SHP77 (cell line): Measurements from ENCODE around the gene IFNL4.
"Not testable (repeated sequence)": the region's sequence is repeated elsewhere in the genome, so short reads cannot be mapped to it uniquely, and the experiment has no call there.

Experiments used
- DNase-seq, 2 experiments: peaks; one replicate each; lab custom pipeline; 2025; lab: John Stamatoyannopoulos, UW

Gene IFNL4

DNA sequence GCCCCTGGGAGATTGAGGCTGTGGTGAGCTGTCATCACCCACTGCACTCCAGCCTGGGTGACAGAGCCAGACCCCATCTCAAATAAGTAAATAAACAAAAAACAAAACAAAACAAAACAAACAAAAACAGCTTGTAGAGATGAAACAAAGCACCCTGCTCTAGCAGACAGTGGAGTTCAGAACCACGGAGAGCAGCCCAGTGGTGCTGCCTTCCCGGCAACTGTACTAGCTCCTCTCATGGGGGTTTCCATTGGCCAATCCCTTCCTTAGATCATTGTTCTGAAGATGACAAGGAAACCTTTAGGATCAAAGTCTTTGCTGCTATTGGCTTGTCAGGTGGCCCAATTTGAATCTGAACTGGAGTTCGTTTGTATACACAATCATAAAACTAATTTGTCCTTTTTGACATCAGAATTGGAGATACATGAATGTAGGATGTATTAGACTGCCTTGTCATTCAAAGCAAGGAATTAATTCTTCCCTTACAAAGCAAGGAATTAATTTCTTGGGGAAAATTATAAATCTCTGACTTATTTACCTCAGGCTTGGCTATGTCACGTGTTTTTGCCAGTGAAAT, 24.9 kb downstream of the IFNL4 start:
- no peak for DNase-seq

DNA sequence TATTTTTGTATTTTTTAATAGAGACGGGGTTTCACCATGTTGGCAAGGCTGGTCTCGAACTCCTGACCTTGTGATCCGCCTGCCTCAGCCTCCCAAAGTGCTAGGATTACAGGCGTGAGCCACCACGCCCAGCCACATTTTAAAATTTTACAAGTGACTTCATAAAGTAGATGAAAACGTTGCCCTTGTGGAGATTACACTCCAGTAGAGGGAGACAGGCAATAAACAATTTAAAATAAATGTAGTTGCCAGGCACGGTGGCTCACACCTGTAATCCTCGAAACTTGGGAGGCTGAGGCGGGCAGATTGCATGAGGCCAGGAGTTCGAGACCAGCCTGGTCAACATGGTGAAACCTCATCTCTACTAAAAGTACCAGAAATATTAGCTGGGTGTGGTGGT, 29.5 kb downstream of the IFNL4 start:
- DNase-seq, result not testable (repeated sequence)

DNA sequence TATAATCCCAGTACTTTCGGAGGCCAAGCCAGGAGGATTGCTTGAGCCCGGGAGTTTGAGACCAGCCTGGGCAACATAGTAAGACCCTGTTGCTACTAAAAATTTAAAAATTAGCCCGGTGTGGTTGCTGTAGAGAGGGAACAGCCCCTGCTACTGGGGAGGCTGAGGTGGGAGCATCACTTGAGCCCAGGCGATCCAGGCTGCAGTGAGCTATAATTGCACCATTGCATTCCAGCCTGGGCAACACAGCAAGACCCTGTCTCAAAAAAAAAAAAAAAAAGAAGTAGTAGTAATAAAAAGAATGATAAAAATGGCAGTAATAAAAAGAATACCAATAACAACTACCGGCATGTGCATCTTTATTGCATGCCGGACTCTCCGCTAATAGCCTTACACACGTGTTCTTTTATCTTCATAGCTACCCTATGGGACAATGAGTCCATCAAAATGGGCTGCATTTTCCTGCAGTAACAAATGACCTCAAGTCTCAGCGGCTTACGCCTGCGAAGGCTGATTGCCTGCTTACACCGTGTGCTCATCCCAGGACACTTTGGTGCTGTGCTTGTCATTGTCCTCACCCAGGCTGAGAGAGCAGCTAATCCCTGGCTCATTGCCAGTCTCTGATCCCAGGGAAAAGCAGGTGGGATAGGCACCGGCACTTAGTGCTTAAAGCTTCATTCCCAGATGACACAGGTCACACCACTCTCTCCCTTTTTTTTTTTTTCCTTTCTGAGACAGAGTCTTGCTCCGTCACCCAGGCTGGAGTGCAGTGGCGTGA, 30.2 kb downstream of the IFNL4 start:
- peak in 1 of 2 experiments; percentile 26 for DNase-seq

DNA sequence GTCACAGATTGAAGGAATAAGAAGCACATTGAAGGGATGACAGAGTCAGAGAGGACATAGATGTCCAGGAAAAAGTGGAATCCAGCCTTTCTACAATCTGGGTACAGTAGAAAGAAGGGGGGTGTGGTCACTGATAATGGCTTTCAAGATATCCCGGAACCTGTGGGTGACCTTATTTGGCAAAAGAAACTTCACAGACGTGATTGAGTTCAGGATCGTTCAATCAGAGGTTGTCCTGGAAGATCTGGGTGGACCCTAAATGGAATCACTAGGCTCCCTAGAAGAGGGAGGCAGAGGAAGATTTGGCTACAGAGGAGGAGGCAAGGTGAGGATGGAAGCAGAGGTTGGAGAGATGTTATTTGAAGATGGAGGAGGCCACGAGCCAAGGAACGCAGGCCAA, 31.6 kb downstream of the IFNL4 start:
- DNase-seq, result no peak

DNA sequence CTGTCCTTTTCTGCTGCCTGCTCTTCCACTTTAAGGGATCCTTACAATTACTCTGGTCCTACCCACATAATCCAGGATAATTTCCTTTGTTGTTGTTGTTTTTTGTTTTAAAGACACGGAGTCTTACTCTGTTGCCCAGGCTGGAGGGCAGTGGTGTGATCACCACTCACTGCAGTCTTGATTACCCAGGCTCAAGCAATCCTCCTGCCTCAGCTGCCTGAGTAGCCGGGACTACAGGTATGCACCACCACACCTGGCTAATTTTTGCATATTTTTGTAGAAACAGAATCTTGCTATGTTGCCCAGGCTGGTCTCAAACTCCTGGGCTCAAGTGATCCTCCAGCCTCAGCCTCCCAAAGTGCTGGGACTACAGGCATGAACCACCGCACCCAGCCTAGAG, 33.3 kb downstream of the IFNL4 start:
- not testable (repeated sequence) for DNase-seq

DNA sequence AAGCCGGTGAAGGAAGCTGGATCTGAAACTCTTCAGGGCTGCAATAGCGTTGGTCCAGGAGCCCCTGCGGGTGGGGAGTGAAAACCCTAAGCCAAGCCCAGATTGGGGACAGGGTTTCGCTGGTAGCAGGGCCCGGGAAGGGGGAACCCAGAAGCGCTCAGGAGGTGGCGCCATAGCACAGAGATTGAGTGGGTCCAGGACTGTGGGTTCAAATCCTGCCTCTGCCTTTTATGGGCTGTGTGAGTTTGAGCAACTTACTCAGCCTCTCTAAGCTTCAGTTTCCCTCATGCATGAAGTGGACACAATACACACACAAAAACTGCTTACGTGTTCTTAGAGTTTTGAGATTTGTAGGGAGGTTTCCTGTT, 36.3 kb downstream of the IFNL4 start:
- DNase-seq, result no peak

DNA sequence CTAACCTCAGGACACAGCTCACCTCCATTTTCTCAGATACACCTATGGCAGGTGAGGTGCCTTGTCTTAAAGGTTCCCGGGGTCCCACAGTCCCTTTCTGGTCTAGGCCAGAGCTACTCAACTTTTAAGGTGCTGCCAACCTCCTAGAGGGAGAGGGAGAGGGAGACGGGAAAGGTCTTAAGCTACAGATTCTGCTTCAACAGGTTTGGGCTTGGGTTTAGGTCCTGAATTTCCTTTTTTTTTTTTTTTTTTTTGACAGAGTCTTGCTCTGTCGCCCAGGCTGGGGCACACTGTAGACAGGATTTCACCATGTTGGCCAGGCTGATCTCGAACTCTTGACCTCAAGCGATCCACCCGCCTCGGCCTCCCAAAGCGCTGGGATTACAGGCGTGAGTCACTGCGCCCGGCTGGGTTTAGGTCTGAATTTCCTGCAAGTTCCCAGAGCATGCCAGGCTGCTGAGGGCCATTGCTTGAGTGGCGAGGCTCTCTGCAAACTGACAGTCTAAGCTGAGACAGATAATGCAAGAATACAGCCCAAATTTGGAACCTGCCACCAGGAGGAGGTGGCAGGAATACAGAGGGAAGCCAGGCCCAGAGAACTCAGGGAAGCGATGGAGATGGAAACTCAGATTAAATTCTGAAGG, 36.8 kb downstream of the IFNL4 start:
- no peak for DNase-seq

DNA sequence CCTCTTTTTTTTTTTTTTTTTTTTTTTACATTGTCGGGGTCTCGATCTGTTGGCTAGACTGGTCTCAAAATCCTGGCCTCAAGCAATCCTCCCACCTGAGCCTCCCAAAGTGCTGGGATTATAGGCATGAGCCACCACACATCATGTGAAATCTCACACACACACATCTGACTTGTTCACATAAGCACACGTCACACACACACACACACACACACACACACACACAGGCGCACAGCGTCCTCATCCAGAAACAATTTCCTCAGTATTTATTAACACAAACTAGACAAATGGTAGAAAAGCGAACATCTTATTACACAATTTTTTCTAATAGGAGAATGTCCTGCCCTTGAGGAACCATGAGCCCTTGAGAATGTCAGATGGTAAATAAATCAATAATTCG, 39.5 kb downstream of the IFNL4 start:
- no peak for DNase-seq

DNA sequence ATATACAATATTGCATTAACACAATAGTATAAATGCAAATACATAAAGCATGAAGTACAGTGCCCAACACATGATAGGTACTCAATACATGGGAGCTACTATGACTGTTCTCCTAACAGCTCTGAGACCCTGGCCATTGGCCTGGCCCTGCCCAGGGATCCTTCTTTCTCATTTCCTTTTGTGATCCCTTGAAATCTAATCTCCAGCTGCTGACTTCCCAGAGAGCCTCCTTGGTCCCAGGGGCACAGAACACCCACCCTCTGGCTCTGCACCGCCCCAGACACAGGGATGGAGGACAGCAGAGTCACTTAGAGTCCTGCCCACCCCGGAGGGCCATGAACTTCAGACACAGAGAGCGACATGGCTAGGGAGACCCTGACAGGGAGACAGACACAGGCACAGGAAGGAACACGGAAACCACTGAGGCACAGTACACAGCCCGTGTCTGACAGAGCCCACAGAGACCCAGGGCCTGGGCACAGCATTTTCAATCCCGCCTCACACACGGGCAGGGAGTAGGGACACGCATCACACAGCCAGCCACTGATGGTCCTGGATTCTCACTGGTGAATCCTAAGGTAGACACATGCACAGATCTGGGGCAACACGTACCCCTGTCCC, 40.4 kb downstream of the IFNL4 start:
- no peak for DNase-seq

DNA sequence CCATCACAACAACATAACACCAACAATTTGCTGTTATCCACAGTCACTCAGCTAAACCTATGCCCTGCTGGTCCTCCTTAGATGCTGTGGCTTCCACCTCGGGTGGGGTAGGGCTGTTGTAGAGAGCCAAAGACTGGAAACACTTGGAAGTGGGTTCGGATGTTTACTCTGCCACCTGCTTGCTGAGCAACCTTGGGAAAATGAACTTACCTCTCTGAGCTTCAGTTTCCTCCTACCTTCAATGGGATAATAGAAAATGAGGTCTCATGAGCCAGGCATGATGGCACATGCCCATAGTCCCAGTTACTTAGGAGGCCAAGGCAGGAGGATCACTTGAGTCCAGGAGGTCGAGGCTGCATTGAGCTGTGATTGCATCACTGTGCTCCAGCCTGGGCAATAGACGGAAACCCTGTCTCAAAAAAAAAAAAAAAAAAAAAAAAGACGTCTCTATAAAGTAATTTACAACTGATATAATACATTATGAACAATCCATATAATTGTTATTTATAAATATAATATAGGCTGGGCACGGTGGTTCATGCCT, 41.3 kb downstream of the IFNL4 start:
- no peak for DNase-seq

DNA sequence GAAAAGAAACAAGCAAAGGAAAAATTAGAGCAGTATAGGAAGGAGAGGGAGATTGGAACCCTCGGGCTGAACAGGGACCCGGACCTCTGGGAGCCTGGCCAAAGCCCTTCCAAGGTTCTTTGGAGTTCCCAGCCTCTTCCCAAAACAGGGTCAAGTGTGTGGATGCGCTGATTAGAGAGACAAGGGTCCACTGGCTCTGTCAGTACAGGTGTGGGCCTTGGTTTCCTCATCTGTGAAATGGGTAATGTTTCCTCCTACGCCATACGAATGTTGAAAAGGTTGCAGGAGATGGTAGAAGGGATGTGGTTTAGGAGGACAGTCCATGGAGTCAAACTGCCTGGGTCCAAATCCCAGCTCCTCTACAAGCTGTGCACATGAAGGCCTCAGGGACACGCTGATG, 42.5 kb downstream of the IFNL4 start:
- no peak for DNase-seq

DNA sequence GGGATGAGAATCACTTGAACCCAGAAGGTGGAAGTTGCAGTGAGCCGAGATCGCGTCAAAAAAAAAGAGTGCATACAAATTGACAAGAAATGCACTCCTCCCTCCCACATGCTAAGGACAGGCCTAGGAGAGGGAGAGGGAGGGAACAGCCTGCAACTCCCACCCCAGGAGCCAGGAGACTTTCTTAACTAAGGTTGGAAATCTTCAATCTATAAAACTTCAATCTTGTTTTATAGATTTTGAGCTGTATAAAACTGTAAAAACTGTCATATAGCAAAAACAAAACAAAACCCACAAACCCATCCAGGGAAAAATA, 43.2 kb downstream of the IFNL4 start:
- DNase-seq, result no peak

DNA sequence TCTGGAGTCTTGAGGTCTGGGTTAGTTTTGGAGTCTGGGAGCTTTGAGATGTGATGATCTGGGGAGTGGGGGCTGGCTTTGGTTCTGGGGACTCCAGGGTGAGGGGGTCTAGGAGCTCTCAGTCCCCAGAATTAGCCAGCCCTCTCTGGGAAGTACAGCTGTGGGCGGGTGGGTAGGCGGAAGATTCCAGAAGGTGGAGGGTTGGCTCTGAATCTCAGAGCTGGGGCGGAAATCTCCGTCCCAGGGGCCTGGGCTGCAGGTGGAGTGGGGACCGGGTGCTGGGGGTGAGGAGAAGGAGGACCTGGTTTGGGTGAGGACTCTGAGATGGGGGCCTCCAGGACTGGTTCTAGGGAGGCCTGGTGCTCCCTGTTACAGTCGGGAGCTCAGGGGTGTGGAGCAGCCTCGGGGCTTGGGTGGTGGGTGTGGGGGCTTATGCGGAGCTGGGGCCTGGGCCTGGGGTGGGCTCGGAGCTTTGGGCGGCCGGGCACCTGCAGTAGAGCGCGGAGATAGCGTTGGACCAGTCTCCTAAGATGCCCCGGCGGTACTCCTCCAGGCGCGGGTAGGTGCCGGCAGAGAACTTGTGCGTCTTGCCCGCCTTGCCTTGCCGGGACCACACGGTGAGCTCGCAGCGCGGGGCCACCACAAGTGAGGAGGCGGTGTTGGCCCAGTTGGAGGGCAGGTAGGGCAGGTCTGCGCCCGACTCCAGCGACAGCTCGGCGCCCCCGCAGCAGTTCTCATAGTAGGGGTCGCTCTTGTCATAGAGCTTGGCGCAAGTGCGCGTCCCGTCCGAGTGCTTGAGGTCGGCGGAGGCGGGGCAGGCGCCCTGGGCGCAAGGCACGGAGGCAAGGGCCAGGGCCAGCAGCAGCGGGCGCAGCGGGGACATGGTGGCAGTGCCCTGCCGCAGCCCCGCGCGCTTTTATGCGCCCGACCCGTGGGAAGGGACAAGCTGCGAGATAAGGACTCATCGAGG, 45.0 kb downstream of the IFNL4 start, which contains the start of gene SYCN:
SYCN (minus strand) TSS at position 892 of the 970 bp plus-strand sequence; CDS start at position 883, 9 bp downstream.
- DNase-seq, result no peak

DNA sequence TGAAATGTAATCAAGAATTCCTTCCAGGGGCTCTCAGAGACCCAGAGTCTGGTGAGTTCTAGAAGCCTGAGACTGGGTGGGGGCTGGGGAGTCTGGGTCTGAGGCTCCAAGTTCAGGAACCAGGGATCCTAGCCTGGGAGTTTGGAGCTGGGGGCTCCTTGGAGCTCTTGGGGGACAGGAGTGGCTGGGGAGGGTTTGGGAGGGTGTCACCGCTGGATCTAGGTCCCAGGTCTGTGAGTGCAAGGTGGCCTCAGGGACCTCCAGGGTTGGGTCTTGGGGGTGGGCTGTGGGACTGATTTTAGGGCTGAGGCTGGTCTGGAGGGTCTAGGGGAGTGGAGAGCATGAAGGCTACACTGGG, 45.7 kb downstream of the IFNL4 start:
- DNase-seq, result no peak

DNA sequence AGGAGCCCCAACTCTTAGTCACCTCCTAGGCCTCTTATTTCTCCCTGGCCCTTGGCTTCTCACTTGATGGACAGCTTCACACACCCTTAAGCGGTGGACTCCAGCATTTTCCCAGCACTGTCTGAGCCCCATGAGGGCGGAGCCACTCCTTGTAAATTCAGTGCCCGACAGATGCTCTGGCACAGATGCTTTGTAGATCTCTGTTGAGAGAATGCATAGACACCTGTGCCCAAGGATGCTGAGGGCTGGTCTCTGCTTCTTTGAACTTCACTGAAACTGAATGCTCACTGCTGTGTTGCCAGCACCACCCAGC, 47.9 kb downstream of the IFNL4 start:
- DNase-seq, result no peak

DNA sequence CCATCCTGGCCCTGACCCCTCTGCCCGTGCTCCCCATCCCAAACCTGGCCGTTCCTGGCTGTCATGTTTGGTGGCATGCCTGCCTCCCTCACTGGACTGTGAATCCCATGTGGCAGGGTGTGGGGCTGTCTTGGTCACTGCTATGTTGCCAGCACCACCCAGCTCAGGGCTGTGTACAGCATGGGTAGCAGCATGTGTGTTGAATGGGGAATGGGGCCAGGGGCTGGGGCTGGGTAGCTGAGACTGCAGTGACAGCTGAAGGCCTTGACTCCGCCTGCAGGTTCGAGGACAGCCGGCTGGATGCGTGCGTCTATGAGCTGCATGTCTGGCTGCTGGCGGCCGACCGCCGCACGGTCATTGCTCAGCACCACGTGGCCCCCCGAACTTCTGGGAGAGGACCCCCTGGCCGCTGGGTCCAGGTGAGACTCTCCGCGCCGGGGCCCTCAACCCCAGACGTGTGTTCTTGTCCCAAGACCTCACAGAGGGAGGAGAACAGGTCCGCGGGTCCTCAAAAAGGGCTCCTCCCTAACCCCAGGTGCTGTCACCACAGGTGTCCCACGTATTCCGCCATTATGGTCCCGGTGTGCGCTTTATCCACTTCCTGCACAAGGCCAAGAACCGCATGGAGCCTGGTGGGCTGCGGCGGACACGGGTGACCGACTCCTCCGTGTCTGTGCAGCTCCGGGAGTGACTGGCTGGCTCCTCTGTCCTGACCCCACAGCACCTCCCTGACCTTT, 48.4 kb downstream of the IFNL4 start:
- no peak for DNase-seq

DNA sequence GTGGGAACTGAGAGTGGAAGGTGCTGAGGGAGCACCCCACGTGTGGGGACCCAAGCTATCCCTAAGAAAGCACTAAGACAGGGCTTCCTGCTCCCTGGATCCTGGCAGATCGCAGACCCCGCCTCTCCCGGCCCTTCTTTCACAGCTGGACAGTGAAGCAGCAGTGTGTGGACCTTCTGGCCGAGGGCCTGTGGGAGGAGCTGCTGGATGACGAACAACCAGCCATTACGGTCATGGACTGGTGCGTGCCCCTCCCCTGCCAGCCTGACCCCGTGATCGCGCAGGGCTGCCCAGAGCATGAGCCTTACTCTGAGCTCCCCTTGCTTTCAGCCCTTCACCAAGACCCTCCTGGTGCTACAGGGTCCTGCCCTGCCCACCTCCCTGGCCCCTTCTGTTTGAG, 49.6 kb downstream of the IFNL4 start:
- peak; percentile 35 to 75 for DNase-seq

DNA sequence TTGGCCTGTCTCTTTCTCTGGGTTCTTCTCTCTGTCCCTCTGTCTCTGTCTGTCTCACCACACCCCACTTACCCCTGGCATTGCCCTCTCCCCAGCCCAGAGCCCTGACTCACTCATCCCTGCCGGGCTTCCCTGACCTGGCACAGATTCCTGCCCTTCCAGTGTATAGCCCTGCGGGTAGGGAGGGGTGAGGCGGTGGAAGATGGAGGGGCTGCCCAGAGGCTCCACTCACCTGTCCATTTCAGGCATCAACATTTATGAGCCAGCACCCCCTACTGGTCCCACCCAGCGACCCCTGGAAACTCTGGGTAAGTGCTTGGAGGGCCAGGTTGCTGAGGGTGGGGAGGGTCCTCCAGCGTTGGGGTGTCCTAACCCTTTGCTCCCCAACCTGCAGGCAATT, 50.8 kb downstream of the IFNL4 start:
- no peak for DNase-seq

DNA sequence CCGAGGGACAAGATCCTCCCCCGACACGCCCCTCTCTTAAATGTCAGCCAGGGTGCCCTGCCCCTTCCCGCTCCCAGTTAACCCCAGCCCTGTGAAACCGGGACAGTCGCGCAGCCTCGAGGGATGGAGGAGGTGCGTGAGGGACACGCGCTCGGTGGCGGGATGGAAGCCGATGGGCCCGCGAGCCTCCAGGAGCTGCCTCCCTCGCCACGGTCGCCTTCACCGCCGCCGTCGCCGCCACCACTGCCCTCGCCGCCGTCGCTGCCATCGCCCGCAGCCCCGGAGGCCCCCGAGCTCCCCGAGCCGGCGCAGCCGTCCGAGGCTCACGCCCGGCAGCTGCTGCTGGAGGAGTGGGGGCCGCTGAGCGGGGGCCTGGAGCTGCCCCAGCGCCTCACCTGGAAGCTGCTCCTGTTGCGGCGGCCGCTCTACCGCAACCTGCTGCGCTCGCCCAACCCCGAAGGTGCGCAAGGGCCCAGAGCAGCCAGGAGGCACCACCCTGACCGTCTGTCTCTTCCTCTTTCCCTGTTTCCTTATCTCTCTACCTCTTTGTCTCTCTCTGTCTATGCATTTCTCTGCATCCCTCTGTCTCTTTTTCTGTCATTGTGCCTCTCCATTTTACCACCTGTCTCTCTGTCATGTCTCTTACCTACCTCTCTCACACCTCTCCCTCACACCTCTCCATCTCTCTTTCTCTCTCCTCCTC, 51.6 kb downstream of the IFNL4 start, which contains the start of gene NCCRP1:
NCCRP1 (plus strand) TSS at position 105 of the 703 bp plus-strand sequence; CDS start at position 124, 19 bp downstream.
- DNase-seq, result no peak

DNA sequence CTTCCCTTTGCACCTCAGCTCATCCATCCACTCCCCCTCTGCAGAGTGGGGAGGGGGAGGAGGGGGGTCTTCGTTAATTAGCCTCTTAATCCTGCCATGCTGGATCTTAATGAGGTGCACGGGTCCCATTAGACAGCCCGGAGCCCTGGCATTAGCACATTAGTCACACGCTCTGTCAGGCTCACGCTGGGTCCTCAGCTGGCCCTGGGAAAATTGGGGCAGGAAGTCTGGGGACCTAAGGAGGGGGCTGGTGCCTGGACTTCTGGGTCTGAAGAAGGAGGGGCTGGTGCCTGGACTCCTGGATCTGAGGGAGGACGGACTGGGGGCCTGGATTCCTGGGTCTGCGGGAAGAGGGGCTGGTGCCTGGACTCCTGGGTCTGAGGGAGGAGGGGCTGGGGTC, 52.3 kb downstream of the IFNL4 start:
- no peak for DNase-seq
